HG03521 (cell line): ENCODE results near the gene LRRC4B.

Source experiments
- ATAC-seq: cut with Tn5 transposase; IDR thresholded peaks from one replicate; pipeline ENCODE4 v1.9.1; 2021; ENCODE audit warnings: mild to moderate bottlenecking, moderate library complexity; ENCODE audit not compliant: unreplicated experiment

Gene LRRC4B

DNA sequence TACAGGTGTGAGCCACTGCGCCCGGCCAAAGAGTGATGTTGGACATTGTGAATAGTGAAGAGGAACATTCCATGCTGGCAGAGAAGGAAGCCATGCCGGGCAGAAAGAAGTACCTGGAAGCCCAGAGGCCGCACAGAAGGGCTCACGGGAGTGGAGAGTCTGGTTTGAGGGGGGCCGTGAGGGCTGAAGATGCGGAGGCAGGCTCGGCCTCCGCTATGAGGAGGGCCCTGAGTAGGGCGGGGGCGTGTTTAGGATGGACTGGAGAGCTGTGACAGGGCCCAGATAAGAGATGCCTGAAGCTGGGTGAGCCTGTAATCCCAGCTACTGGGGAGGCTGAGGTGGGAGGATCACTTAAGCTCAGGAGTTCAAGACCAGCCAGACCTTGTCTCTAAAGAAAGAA lies 58.9 kb downstream of the LRRC4B start:
- no peak for ATAC-seq

DNA sequence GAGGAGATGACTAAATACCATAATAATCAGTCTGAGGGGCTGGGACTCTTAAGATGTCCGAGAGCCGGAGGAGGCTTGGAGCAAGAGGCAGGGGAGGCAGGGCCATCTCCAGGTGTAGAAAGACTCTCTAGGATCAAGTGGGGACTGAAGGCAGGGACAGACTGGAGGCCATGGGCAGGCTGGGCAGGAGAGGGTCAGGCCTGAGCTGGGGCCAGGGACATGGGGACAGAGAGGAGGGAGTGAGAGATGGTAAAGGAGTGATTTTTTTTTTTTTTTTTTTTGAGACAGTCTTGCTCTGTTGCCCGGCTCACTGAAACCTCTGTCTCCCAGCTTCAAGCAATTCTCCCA lies 59.4 kb downstream of the LRRC4B start:
- ATAC-seq, result no peak

DNA sequence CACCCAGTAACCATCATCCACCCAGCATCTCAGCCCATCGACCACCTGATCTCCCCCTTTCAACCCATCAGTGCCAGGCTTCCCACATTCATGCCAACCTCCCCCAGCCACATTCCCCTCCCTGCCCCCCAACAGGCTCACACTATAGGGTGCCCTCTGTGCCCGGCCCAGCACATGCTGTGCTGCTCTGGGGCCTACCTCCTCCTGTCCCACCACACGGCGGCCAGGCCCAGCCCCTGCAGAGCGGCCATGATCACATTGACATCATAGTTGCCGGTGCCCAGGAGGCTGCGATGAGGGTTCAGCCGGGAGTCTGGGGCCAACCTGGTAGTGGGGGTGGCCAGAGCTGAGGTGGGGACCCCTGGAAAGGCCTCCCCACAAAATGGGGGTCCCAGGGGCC lies 60.9 kb downstream of the LRRC4B start:
- ATAC-seq, result no peak

DNA sequence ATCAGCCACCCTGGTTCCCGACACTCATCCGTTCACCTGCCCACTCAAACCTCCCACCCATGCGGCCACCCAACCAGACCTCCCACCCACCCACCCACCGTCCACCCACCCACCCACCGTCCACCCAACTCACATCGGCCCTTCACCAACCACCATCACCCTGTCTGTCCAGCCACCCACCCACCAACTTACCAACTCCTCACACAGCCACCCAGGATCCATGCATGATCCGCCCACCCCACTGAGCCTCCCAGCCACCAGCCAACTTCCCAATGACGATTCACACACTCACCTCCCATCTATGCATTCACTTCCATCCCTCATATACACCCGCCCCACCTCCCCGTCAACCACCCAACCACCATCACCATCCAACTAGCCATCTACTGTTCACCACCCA lies 61.5 kb downstream of the LRRC4B start:
- no peak for ATAC-seq

DNA sequence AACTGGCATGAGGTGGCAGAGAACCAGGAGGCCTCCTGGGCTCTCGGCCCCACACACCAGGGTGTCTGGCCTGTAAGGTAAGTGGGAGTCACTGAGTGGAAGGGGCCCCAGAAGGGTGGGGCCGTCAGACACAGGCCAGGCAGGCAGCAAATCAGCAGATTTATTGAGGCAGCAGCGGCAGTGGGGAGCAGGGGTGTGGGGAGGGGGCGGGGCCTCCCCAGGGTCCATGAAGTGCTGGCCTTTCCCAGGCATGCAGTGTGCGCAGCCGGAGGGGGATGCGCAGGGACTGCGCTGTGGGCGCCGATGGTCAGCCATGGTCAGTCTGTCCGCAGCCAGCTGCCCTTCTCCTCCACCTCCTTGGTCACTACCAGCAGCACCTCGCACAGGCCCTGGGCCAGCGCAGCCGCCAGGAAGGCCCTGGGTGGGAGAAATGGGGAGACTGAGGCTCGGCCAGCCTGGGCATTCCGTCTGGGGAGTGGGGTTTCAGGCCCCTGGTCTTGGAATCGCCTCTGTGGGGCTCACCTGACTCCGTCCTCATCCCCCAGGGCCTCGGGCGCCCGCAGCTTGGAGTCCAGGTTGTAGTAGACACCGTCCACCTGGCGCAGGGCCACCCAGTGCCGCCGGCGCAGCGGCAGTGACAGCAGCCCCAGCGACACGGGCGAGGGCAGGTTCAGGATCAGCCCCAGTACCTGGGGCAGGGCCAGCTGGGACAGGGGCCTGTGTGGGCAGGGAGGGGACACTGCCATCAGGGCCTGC lies 62.2 kb downstream of the LRRC4B start:
- no peak for ATAC-seq

DNA sequence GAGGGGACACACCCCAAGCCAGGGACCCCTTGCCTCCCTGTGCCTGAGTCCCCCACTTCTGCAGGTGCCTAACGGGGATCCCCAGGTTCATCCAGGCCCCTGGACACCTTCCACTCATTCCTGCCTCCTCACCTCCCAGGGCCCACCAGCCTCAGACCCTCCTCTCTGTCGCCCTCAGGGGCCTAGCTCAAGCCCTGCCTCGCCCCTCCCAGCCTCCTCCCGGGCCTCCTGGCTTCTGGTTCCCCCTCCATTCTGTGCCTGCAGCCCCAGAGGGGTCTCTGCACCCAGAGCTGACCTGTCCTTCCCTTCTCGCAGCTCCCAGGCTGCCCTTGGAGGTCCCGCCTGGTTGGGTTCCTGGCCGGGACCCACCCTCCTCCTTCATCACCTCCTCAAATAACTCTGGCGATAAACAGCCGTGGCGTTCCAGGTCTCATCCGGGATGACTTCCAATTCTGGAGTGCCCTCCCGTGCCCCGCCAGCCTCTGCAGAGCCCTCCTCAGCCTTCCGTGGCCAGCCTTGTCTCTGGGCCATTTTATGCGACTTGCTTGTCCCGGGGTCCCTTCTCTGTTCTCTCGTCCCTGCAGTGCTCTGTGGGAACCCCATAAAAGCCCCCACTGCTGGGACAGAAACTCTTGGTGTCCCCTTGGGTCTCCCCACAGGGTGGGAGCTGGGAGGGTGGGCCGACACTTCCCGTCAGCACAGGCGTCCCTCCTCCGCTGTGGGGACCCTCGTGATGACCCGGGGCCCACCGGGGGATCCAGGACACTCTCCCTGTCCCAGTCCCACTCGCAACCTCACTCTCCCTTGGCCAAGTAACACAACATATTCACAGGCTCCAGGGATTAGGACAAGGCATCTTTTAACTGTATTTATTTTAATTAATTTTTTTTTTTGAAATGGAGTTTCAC lies 66.4 kb downstream of the LRRC4B start:
- ATAC-seq, result no peak

DNA sequence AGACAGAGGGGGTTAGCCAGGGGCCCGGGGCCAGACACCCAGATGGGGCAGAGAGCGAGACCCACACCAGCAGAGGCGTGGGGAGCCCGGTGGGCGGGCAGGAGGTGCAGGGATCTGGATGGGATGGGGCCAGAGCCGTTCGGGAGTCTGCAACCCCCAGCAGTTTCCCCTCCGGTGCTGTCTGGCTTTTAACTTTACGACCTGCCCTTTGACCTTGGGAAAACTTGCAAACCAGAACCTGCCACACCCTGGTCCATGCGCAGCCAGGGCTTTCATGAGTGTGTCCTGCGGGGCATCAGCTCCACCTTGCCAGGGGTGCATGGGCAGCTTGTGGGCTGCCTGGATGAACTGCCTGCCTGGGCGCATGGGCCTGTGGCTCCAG lies 67.1 kb downstream of the LRRC4B start:
- no peak for ATAC-seq

DNA sequence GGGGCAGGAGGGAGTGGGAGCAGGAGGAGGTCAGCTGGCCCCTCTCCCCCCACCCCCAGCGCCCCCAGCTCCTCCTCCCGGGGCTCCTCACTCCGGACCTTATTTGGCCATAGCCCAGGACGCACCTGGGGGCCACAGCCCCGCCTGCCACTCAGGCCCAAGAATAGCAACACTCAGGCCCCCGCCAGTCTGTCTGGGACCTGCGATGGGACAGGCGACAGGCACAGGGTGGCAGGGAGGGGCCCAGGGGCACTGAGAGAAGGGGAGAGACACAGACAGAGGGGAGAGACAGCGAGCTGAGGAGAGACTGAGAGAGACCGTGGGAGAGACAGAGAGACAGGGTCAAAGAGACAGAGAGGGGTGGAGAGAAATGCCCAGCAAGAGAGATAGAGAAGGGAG lies 67.5 kb downstream of the LRRC4B start:
- ATAC-seq, result no peak

DNA sequence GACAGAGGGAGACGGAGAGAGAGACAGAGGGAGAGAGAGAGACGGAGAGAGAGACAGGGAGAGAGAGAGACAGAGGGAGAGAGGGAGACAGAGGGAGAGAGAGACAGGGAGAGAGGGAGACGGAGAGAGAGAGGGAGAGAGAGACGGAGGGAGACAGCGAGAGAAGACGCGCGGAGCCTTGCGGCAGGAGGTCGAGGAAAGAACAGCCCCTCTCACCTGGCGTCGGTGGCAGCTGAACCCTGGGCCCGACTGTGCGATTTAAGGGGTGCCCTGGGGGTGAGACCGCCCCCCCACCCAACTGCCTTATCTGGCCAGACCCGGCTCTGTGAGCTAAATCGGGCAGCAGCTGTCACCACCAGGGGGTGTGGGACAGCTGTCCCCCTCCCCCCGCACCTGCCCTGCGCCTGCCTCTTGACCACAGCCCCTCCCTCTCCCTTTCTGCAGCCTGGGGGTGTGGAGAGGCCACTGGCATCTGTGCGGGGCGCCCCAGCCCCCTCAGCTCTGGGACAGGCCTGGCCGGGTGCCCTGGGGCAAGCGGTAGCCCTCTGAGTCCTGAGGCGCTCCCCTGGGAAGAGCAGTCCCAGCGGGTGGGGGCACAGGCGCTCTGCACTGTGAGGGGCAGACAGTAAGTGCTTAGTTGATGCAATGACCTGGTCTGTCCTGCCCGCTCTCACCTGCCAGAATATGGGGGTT lies 68.0 kb downstream of the LRRC4B start:
- no peak for ATAC-seq

DNA sequence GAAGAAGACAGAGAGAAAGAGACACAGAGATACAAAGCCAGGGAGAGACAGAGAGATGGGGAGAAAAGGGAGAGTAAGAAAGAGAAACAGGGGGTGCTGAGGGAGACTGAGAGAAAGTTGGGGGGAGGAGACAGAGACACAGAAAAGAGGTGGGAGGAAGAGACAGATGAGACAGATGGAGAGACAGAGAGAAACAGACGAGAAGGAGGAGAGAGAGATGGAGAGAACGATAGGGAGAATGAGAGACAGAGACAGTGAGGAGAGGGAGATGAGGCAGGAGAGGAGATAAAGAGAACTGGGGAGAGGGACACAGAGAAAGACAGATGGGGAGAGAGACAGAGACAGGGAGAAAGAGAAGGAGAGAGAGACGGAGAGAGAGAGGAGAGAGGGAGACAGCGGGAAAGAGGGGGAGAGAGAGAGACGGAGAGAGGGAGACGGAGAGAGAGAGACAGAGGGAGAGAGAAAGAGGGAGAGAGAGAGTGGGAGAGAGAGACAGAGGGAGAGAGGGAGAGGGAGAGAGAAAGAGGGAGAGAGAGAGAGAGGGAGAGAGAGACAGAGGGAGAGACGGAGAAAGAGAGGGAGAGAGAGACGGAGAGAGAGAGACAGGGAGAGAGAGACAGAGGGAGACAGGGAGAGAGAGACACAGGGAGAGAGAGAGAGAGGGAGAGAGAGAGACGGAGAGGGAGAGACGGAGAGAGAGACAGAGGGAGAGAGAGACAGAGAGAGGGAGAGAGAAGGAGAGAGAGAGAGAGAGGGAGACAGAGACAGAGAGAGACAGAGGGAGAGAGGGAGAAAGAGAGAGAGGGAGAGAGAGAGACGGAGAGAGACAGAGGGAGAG lies 69.8 kb downstream of the LRRC4B start:
- ATAC-seq, result no peak

DNA sequence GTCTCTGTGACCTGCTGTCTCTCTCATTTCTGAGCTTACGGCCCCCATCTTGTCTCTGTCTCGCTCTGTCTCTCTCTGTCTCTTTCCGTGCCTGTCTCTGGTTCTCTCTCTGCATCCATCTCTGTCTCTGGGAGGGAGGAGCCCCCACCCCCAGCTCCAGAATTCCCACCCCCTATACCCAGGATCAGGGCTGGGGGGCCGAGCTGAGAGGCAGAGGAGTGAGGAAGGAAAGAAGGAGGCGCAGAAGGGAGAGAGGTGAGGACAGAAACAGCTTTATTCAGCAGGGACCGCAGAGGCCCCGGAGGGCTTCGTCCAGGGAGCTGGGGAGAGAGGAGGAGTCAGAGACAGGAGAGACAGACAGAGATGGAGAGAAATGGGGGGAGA lies 71.2 kb downstream of the LRRC4B start:
- ATAC-seq, result no peak

DNA sequence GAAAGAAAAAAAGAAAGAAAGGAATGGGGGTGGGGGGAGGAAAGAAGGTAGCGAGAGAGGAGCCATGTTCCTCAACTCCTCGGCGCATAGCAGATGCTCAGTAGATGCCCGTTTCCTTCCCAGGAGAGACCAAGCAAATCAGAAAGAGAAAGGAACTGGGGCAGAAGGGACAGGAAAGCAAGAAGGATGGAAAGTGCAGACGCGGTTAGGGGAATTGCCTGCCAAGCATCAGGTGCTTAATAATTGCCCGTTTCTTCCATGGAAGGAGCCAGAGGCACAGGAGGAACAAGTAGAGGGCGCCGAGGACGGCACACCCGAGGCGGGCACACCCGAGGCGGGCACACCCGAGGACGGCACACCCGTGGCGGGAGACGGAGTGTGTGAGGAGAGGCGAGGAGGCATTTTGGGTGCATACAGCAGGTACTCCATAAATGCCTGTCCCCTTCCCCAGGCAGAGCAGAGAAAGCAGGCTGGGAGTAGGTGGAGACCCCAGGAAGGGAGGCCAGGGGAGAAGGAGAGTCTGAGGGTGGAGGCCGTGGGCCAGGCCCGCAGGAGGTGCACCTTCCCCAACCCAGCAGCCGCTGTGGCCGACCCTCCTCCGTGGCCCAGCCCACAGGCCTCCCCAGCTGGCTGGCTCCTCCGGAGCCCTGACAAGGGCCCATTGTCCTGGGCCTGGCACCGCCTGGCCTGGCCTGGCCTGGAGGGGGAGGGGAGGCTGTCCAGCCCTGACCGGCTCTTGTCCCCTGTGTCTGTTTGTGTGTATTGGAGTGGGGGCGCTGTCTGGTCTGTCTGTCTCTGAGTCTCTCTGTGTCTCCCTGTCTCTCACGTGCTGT lies 71.8 kb downstream of the LRRC4B start:
- ATAC-seq, result no peak

DNA sequence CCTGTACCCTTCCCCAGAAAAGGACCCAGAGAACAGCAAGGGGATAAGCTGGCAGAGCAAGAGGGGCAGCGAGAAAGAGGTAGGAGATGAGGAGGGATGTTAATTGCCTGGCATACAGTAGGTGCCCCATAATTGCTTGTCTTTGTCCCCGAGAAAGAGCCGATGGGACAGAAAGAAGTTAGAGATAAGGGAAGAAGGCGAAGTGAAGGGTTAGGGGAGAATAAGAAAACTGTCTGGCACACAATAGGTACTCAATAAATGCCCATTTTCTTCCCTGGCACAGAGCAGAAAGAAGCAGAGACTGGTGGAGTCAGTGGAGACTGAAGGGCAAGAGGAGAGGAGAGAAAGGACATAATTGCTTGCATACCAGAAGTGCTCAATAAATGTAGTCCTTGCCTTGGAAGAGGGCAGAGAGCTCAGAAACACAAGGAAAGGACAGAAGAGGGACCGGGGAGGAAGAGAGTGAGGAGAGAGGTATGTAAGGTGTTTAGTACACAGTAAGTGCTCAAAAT lies 73.2 kb downstream of the LRRC4B start:
- no peak for ATAC-seq

DNA sequence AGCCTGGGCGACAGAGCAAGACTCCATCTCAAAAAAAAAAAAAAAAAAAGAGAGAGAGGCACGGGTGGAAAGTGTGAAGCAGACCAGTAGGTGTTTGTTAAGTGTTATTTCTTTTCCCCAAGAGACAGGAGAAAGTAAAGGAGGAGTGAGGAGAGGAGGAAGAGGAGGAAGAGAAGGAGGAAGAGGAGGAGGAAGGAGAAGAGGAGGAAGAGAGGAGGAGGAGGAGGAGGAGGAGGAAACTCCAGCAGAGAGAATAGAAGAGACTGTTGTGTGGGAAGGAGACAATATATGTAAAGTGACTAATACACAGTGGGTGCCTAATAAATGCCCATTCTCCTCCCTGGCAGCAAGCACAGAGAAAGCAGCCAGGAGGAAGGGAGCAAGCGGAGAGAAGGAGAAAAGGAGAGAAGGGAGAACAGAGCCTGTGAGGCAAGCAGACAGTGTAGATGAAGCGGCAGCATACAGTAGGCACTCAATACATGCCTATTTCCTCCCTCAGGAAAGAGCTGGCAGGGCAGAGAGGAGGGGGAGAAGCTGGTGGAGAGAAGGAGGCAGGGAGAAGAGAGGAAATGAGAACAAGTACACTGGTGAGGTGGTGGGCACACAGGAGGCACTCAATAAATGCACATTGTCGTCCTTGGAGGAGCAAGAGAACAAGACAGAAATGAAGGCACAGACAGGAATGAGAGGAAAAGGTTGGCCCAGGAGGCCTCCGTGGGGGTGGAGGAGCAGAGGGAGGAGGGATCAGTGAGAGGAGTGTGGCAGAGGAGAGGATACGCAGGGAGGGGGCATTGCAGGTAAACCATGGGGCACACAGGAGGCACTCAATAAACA lies 73.8 kb downstream of the LRRC4B start:
- no peak for ATAC-seq

DNA sequence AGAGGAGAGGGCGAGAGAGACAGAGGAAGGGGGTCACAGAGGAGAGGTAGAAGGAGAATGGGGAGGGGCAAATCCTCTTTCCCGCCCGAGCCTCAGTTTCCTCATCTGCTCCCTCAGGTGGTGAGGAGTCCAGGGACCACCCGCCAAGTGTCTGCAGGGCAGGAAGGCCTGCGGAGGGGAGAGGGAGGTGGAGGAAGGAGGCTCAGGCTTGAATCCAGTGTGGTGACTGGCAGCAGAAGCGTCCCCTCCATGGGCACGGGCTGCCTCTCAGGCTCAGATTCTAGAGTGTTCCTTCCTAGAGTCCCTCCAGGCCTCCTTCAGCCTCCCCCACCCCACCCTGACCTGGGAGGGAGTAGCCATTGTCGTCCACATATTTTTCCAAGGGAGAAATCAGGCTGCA lies 75.1 kb downstream of the LRRC4B start:
- ATAC-seq, result no peak

DNA sequence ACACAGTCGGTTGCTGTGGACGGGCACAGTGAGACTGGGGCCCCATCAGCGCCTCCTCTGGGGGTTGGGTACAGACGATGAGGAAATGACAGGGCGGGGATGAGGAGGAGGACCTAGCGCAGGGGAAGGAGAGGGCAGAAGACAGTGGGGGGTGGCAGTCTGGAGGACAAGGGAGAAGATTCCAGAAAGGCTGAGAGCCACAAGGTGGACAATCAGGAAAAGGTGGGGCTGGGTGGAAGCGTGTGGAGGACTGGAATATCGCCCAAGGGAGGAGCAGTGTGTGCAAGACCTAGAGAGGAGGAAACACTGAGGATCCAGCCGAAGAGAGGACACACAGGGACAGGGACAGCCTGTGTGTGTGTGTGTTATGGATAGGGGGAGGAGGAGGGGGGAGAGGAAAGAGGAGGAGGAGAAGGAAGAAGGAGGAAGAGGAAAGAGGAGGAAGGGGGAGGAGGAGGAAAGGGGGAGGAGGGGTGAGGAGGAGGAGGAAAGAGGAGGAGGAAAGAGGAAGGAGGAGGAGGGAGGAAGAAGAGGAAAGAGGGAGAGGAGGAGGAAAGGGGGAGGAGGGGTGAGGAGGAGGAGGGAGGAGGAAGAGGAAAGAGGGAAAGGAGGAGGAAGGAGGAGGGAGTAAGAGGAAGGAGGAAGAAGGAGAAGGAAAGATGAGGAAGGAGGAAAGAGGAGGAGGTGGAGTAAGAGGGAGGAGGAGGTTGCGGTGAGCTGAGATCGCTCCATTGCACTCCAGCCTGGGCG lies 75.8 kb downstream of the LRRC4B start:
- no peak for ATAC-seq

DNA sequence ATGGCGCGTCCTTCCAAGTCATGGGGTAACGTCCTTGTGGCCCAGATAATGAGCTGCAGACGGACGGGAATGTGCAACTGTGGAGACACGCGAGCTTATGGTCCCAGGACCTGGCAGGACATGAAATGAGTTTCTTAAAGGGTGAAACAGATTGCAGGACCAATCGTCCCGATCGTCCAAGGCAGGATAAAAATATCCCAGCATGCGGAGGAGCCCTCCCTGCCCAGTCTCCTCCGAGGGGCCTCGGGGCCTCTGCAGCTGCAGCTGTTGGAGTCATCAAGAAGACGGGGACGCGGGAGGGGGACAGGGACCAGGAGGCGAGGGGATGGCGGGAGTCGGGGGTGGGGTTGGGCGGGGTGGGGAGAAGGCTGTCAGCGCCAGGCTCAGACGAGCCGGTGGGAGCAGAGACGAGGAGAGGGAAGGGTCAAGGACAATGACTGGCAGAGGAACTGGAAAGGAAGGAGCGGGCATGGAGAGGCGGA lies 77.2 kb downstream of the LRRC4B start:
- no peak for ATAC-seq

DNA sequence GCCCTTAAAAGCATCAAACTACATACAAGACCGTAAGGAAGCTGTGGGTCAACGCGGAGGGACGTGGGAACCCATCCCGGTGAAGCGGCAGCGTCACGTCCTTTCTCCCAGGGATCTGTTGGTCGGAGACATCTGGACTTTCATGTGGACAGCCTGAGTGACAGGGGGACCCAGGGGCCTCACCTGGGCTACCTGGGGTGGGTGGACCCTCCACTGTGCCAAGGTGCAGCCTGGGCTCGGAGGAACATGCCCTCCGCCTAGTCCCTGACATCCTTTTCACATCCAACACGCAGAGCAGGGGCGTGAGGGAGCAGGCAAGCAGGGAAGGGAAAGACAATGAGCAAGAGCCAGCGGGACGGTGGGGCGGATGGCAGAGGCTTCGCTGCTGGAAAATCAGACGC lies 77.8 kb downstream of the LRRC4B start:
- ATAC-seq, result no peak
